ENCODE results near the gene CACNB2. TPM values are rescaled to one million over a fixed set of nuclear protein-coding genes. Genes with fewer than 3 reads are reported as not detected.

The CACNB2 gene
- total RNA-seq, 1 donor from 2014 or later, result 0.13 TPM

GRCh38 chr10:18364987-18365775 is 225.0 kb downstream of the CACNB2 start:
- intact Hi-C loops (cut with micrococcal nuclease), result loop anchor here (5.0 kb wide), 1 partner anchor 1117 kb away; no protein-coding TSS in a partner anchor
- H3K27me3 Mint-ChIP-seq (ENCODE audit: insufficient read depth), result no peaks in the 10 kb centered on the region
- no peaks in the 10 kb centered on the region for H3K9me3 Mint-ChIP-seq
- no peak overlapping the region for H3K4me3 Mint-ChIP-seq
- no peaks in the 10 kb centered on the region for H3K4me1 Mint-ChIP-seq (ENCODE audit: low read depth)
- DNase-seq (ENCODE audit: low spot score), result no peak
- H3K36me3 Mint-ChIP-seq (ENCODE audit: low read depth), result no peaks in the 10 kb centered on the region
- no peak overlapping the region for H3K27ac Mint-ChIP-seq

DNA sequence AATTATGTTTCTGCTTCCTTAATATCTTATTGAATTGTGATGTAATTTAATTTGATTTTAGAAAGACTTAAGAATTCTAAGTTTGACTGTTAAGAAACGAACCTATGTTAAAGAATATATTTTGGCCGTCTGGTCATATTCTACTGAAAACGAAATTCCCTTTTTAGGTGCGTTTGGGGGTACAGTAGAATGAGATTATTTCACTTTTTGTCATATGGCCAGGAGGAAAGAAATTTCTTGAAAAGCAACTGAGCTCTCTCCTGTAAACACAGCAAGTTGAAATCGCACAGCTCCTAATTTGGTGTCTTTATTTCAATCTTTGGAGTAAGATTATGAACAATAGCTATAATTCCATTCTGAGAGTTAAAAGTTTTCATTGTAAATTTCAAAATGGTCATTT is 227.6 kb downstream of the CACNB2 start:
- H3K4me1 Mint-ChIP-seq (ENCODE audit: low read depth), result no peaks in the 10 kb centered on the region
- H3K4me3 Mint-ChIP-seq, result no peak overlapping the region
- H3K27me3 Mint-ChIP-seq (ENCODE audit: insufficient read depth), result peaks cover 2% of the 10 kb centered on the region
- intact Hi-C loops (cut with micrococcal nuclease), result loop anchor here (5.0 kb wide), 1 partner anchor 1114 kb away; no protein-coding TSS in a partner anchor
- no peaks in the 10 kb centered on the region for H3K9me3 Mint-ChIP-seq
- DNase-seq (ENCODE audit: low spot score), result no peak
- no peaks in the 10 kb centered on the region for H3K36me3 Mint-ChIP-seq (ENCODE audit: low read depth)
- no peak overlapping the region for H3K27ac Mint-ChIP-seq

GRCh38 chr10:18368273-18368672 is 228.0 kb downstream of the CACNB2 start:
- no peaks in the 10 kb centered on the region for H3K4me1 Mint-ChIP-seq (ENCODE audit: low read depth)
- no peak for DNase-seq (ENCODE audit: low spot score)
- H3K27ac Mint-ChIP-seq, result no peak overlapping the region
- intact Hi-C loops (cut with micrococcal nuclease), result loop anchor here (5.0 kb wide), 1 partner anchor 1114 kb away; no protein-coding TSS in a partner anchor
- no peak overlapping the region for H3K4me3 Mint-ChIP-seq
- H3K27me3 Mint-ChIP-seq (ENCODE audit: insufficient read depth), result peaks cover 2% of the 10 kb centered on the region
- no peaks in the 10 kb centered on the region for H3K9me3 Mint-ChIP-seq
- no peaks in the 10 kb centered on the region for H3K36me3 Mint-ChIP-seq (ENCODE audit: low read depth)

GRCh38 chr10:18368682-18369081 is 228.5 kb downstream of the CACNB2 start:
- Mint-ChIP-seq H3K27ac (no peak overlapping the region), H3K4me1 (ENCODE audit: low read depth) (no peaks in the 10 kb centered on the region), H3K27me3 (ENCODE audit: insufficient read depth) (peaks cover 2% of the 10 kb centered on the region), H3K9me3 (no peaks in the 10 kb centered on the region), H3K36me3 (ENCODE audit: low read depth) (no peaks in the 10 kb centered on the region), H3K4me3 (no peak overlapping the region)
- intact Hi-C loops (cut with micrococcal nuclease), result loop anchor here (5.0 kb wide), 1 partner anchor 1114 kb away; no protein-coding TSS in a partner anchor
- DNase-seq (ENCODE audit: low spot score), result no peak

DNA sequence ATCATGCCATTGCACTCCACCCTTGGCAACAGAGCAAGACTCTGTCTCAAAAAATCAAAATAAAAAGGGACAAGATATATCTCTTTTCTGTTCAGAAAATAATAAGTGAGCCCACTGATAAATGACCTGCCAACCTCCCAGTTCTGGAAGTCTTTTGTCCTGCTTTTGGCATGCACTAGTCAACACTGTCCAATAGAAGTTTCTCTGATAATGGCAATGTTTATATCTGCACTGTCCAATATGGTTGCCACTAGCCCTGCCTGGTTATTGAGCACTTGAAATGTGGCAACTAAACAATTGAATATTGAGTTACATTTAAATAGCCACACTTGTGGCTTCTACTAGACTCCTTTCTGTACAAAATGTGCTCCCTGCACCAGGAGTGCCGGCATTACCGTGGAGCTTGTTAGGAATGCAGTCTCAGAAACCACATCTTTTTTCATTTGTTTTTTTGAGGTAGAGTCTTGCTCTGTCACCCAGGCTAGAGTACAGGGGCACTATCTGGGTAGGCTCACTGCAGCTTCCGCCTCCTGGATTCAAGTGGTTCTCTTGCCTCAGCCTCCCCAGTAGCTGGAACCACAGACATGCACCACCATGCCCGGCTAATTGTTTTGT is 229.7 kb downstream of the CACNB2 start:
- no peak for DNase-seq (ENCODE audit: low spot score)
- intact Hi-C loops (cut with micrococcal nuclease), result loop anchor here (5.0 kb wide), 1 partner anchor 1112 kb away; no protein-coding TSS in a partner anchor
- Mint-ChIP-seq H3K27me3 (ENCODE audit: insufficient read depth) (peaks cover 2% of the 10 kb centered on the region), H3K9me3 (no peaks in the 10 kb centered on the region), H3K4me1 (ENCODE audit: low read depth) (no peaks in the 10 kb centered on the region), H3K36me3 (ENCODE audit: low read depth) (no peaks in the 10 kb centered on the region), H3K4me3 (no peak overlapping the region), H3K27ac (no peak overlapping the region)

GRCh38 chr10:18376650-18377049 is 236.4 kb downstream of the CACNB2 start:
- no peak for DNase-seq (ENCODE audit: low spot score)
- Mint-ChIP-seq H3K4me3 (no peak overlapping the region), H3K9me3 (no peaks in the 10 kb centered on the region), H3K27ac (no peak overlapping the region), H3K4me1 (ENCODE audit: low read depth) (no peaks in the 10 kb centered on the region), H3K27me3 (ENCODE audit: insufficient read depth) (peaks cover 2% of the 10 kb centered on the region), H3K36me3 (ENCODE audit: low read depth) (no peaks in the 10 kb centered on the region)
- intact Hi-C loops (cut with micrococcal nuclease), result no loop called here

GRCh38 chr10:18377898-18378297 is 237.7 kb downstream of the CACNB2 start:
- intact Hi-C loops (cut with micrococcal nuclease), result no loop called here
- Mint-ChIP-seq H3K27me3 (ENCODE audit: insufficient read depth) (no peaks in the 10 kb centered on the region), H3K36me3 (ENCODE audit: low read depth) (no peaks in the 10 kb centered on the region), H3K27ac (no peak overlapping the region), H3K4me1 (ENCODE audit: low read depth) (no peaks in the 10 kb centered on the region), H3K4me3 (no peak overlapping the region), H3K9me3 (no peaks in the 10 kb centered on the region)
- DNase-seq (ENCODE audit: low spot score), result no peak

- H3K27me3 Mint-ChIP-seq (ENCODE audit: insufficient read depth), result no peaks in the 10 kb centered on the region
- H3K4me3 Mint-ChIP-seq, result no peak overlapping the region
- intact Hi-C loops (cut with micrococcal nuclease), result no loop called here
- H3K9me3 Mint-ChIP-seq, result no peaks in the 10 kb centered on the region
- DNase-seq (ENCODE audit: low spot score), result no peak
- no peak overlapping the region for H3K27ac Mint-ChIP-seq
- no peaks in the 10 kb centered on the region for H3K4me1 Mint-ChIP-seq (ENCODE audit: low read depth)
- no peaks in the 10 kb centered on the region for H3K36me3 Mint-ChIP-seq (ENCODE audit: low read depth)
These were observed 238.5 kb downstream of the CACNB2 start for GRCh38 chr10:18378766-18379165.

- H3K4me3 Mint-ChIP-seq, result no peak overlapping the region
- no peak for DNase-seq (ENCODE audit: low spot score)
- intact Hi-C loops (cut with micrococcal nuclease), result no loop called here
- H3K36me3 Mint-ChIP-seq (ENCODE audit: low read depth), result no peaks in the 10 kb centered on the region
- no peak overlapping the region for H3K27ac Mint-ChIP-seq
- H3K4me1 Mint-ChIP-seq (ENCODE audit: low read depth), result no peaks in the 10 kb centered on the region
- no peaks in the 10 kb centered on the region for H3K27me3 Mint-ChIP-seq (ENCODE audit: insufficient read depth)
- H3K9me3 Mint-ChIP-seq, result no peaks in the 10 kb centered on the region
These were observed 241.5 kb downstream of the CACNB2 start for GRCh38 chr10:18381679-18382078.

GRCh38 chr10:18397906-18398305 is 257.7 kb downstream of the CACNB2 start:
- H3K9me3 Mint-ChIP-seq, result no peaks in the 10 kb centered on the region
- peaks cover 9% of the 10 kb centered on the region for H3K27me3 Mint-ChIP-seq (ENCODE audit: insufficient read depth)
- no peak overlapping the region for H3K27ac Mint-ChIP-seq
- intact Hi-C loops (cut with micrococcal nuclease), result no loop called here
- H3K36me3 Mint-ChIP-seq (ENCODE audit: low read depth), result no peaks in the 10 kb centered on the region
- no peak for DNase-seq (ENCODE audit: low spot score)
- H3K4me1 Mint-ChIP-seq (ENCODE audit: low read depth), result no peaks in the 10 kb centered on the region
- no peak overlapping the region for H3K4me3 Mint-ChIP-seq

DNA sequence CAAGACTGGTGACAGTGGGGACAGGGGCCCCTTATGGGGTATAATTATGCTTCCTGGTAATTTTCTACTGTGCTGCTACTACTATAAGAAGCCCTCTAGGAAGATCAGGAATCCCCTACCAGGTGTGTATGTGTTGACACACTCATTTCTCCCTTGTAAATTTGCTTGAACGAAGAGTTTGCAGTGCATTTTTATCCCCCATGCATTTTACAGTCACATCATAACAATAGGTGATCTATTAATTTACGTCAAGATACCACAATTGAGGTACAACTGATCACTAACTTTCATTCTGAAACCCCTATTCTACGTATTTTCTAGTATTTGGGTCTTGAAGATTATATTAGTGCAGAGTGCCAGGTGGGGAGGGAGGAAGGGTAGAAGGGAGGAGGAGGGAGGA is 258.9 kb downstream of the CACNB2 start:
- H3K27ac Mint-ChIP-seq, result no peak overlapping the region
- H3K4me3 Mint-ChIP-seq, result no peak overlapping the region
- H3K9me3 Mint-ChIP-seq, result no peaks in the 10 kb centered on the region
- no peak for DNase-seq (ENCODE audit: low spot score)
- no peaks in the 10 kb centered on the region for H3K36me3 Mint-ChIP-seq (ENCODE audit: low read depth)
- intact Hi-C loops (cut with micrococcal nuclease), result no loop called here
- no peaks in the 10 kb centered on the region for H3K4me1 Mint-ChIP-seq (ENCODE audit: low read depth)
- peaks cover 9% of the 10 kb centered on the region for H3K27me3 Mint-ChIP-seq (ENCODE audit: insufficient read depth)

- Mint-ChIP-seq H3K27ac (no peak overlapping the region), H3K4me3 (peak overlapping the region; percentile 28), H3K4me1 (ENCODE audit: low read depth) (no peaks in the 10 kb centered on the region), H3K36me3 (ENCODE audit: low read depth) (no peaks in the 10 kb centered on the region), H3K9me3 (no peaks in the 10 kb centered on the region), H3K27me3 (ENCODE audit: insufficient read depth) (peaks cover 7% of the 10 kb centered on the region)
- intact Hi-C loops (cut with micrococcal nuclease), result no loop called here
- DNase-seq (ENCODE audit: low spot score), result no peak
These were observed 260.1 kb downstream of the CACNB2 start for GRCh38 chr10:18400201-18400905.

DNA sequence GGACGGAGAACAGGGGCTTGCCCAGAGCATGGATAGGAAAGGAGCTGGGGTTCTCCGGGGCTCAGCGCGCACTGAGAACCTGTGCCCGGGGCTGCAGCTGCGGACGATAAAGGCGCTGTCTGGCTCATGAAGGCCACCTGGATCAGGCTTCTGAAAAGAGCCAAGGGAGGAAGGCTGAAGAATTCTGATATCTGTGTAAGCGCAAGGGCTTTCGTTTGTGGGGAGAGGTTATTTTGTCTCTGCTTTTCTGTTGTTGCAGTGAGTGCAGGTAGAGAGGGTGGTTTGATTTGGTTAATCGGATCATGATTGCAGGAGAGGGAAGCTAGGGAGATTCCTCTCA is 260.7 kb downstream of the CACNB2 start:
- no peak overlapping the region for H3K27ac Mint-ChIP-seq
- intact Hi-C loops (cut with micrococcal nuclease), result no loop called here
- H3K4me1 Mint-ChIP-seq (ENCODE audit: low read depth), result no peaks in the 10 kb centered on the region
- DNase-seq (ENCODE audit: low spot score), result no peak
- H3K36me3 Mint-ChIP-seq (ENCODE audit: low read depth), result no peaks in the 10 kb centered on the region
- peaks cover 7% of the 10 kb centered on the region for H3K27me3 Mint-ChIP-seq (ENCODE audit: insufficient read depth)
- H3K9me3 Mint-ChIP-seq, result no peaks in the 10 kb centered on the region
- no peak overlapping the region for H3K4me3 Mint-ChIP-seq
